T-cell (primary cell): ENCODE measurements around the gene STXBP6. TPM values are rescaled to one million over a fixed set of nuclear protein-coding genes. Genes with fewer than 3 reads are reported as not detected.

ENCODE experiments used
- ATAC-seq, 4 experiments: fragments of 200-7000 bp in 3 of 4; fragments of 150-1000 bp in 1 of 4; cut with Tn5 transposase; replicated peaks in 1 of 4; 1 replicate in 3 of 4; 2 replicates in 1 of 4; pipeline ENCODE4 v1.10.0; 2021; ENCODE audit warnings: moderate library complexity in 3 of 4, mild to moderate bottlenecking in 2 of 4, moderate number of reproducible peaks in 1 of 4
- CTCF ChIA-PET, 2 donors: fragments of 300-600 bp; sonication (Branson Sonifier 250); formaldehyde crosslinking; loops; one replicate each; lab custom pipeline; 2022; ENCODE audit warnings: antibody characterized with exemption in 2 of 2; lab: Charles Lee
- POLR2A ChIA-PET, 2 donors: fragments of 300-600 bp; sonication (Branson Sonifier 250); formaldehyde crosslinking; loops; one replicate each; lab custom pipeline; 2022; ENCODE audit warnings: antibody characterized with exemption in 2 of 2; lab: Charles Lee
- DNase-seq, 35 experiments: peaks; one replicate each; pipeline versions ENCODE4 v3.0.0 to v3.0.0-alpha.2; 2013 to 2023
- H3K27ac ChIP-seq: one replicate; pipeline ENCODE4 v1.5.1; 2013; ENCODE audit warnings: low read length
- H3K27me3 ChIP-seq, 2 experiments: replicated peaks in 1 of 2; 1 replicate in 1 of 2; 2 replicates in 1 of 2; pipeline versions ENCODE4 v1.6.1 to v1.7.0; 2013; ENCODE audit warnings: low read length in 1 of 2, mixed read lengths in 1 of 2; ENCODE audit not compliant: control insufficient read depth in 2 of 2, insufficient read depth in 2 of 2; ENCODE audit errors: extremely low read depth in 1 of 2
- H3K36me3 ChIP-seq, 2 donors: 1 replicate in 1 of 2; 2 replicates in 1 of 2; pipeline versions ENCODE4 v1.6.1 to v1.7.0; 2013; ENCODE audit warnings: low read length in 1 of 2; ENCODE audit not compliant: control insufficient read depth in 2 of 2, insufficient read depth in 1 of 2; ENCODE audit errors: extremely low read depth in 1 of 2
- H3K4me1 ChIP-seq, 2 experiments: 1 replicate in 1 of 2; 2 replicates in 1 of 2; pipeline versions ENCODE4 v1.6.1 to v1.7.0; 2013; ENCODE audit warnings: low read length in 2 of 2, mixed read lengths in 1 of 2; ENCODE audit not compliant: insufficient read depth in 2 of 2, control insufficient read depth in 1 of 2; ENCODE audit errors: extremely low read depth in 1 of 2
- H3K4me3 ChIP-seq, 2 donors: 1 replicate in 1 of 2; 2 replicates in 1 of 2; pipeline versions ENCODE4 v1.5.1 to v1.7.0; 2013; ENCODE audit warnings: mild to moderate bottlenecking in 2 of 2, low read length in 1 of 2, moderate library complexity in 1 of 2; ENCODE audit not compliant: control insufficient read depth in 1 of 2; ENCODE audit errors: extremely low read depth in 1 of 2
- H3K9me3 ChIP-seq: 2 replicates; pipeline ENCODE4 v1.7.0; 2013
- H3K27ac Mint-ChIP-seq, 2 donors: one replicate each; pipeline ENCODE4 v1.8.0; 2020 to 2021; ENCODE audit warnings: mild to moderate bottlenecking in 2 of 2, mixed read lengths in 2 of 2
- H3K27me3 Mint-ChIP-seq, 2 donors: one replicate each; pipeline ENCODE4 v1.8.0; 2021 to 2022; ENCODE audit warnings: mixed read lengths in 2 of 2
- H3K36me3 Mint-ChIP-seq: one replicate; pipeline ENCODE4 v1.8.0; 2021; ENCODE audit warnings: mixed read lengths
- H3K4me1 Mint-ChIP-seq, 3 donors: one replicate each; pipeline ENCODE4 v1.8.0; 2020 to 2022; ENCODE audit warnings: mixed read lengths in 3 of 3, mild to moderate bottlenecking in 1 of 3
- H3K4me3 Mint-ChIP-seq, 3 donors: one replicate each; pipeline ENCODE4 v1.8.0; 2020 to 2022; ENCODE audit warnings: mild to moderate bottlenecking in 3 of 3, mixed read lengths in 3 of 3, moderate library complexity in 3 of 3
- H3K9me3 Mint-ChIP-seq, 3 donors: one replicate each; pipeline ENCODE4 v1.8.0; 2020 to 2022; ENCODE audit warnings: mixed read lengths in 3 of 3
- WGBS: methylation state at CpG from one replicate; pipeline ENCODE4 v1.1.5; 2013; ENCODE audit warnings: missing lambda C conversion rate; ENCODE audit not compliant: insufficient coverage; 5-methylcytosine and 5-hydroxymethylcytosine counted together
- total RNA-seq, 35 experiments: library from RNA in 6 of 35; stranded (reverse) in 6 of 35; fragments of 120-200 nt in 1 of 35; gene quantifications; one replicate each; pipeline versions ENCODE4 v1.2.1 to v1.2.4 and lab custom pipeline; 2013 to 2026

Gene STXBP6
- total RNA-seq, 5 donors from 2014 or later (not counting 1 experiment from before 2014, with no cell fraction given), result 0.25 TPM; not detected in 4

DNA sequence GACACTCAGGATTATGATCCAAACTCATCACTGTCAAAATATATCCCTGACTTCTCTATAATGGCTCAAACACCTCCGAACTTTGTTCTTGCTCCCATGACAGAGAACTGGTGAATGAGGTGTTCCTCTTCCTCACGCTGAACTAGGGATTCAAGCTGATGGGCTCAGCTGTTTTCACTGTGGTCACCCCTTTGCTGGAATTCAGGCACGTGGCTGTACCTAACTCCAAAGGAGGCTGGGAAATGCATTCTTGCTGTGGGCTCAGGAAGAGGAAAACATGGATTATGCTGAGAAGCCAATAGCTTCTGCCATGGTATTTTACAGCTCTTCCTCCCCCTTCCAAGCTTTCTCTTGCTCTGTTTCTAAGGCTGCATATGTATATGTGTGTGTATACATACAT, 43.9 kb downstream of the STXBP6 start:
- ATAC-seq (no peak), DNase-seq (no peak)
- H3K4me3 Mint-ChIP-seq, result no peak overlapping the region
- H3K4me3 ChIP-seq, result no peak overlapping the region
- H3K27me3 ChIP-seq, result no peaks in the 10 kb centered on the region
- H3K9me3 ChIP-seq, result no peaks in the 10 kb centered on the region
- no peak overlapping the region for H3K27ac Mint-ChIP-seq
- no peaks in the 10 kb centered on the region for H3K4me1 Mint-ChIP-seq
- no peak overlapping the region for H3K27ac ChIP-seq
- no peaks in the 10 kb centered on the region for H3K36me3 Mint-ChIP-seq
- no peaks in the 10 kb centered on the region for H3K4me1 ChIP-seq
- no peaks in the 10 kb centered on the region for H3K36me3 ChIP-seq
- peaks cover 9 to 25% of the 10 kb centered on the region in 2 donors for H3K27me3 Mint-ChIP-seq
- no peaks in the 10 kb centered on the region for H3K9me3 Mint-ChIP-seq
- WGBS, result 65% methylated on average over 3 of the region's 3 CpGs
- POLR2A ChIA-PET, result no interaction called here
- CTCF ChIA-PET, result no interaction called here

DNA sequence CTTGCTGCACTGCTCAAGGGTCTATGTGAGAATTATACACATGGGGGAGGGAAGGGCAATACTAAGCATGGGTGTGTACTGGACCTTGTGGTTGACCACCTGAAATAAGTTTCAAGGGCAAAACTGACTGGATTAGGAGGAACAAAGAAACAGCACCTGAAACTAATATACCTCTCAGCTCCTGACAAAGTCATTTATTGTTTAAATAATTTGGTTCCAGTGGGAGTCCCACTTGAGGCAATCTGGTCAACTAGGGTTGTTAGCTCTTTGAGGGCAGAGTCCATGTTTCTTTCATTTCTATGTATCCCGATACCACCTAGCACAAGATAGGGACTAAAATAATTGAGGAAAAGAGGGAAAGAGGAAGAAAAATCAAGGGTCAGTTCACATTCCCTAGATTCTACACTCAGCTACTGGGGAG, 45.5 kb downstream of the STXBP6 start:
- Histone ChIP-seq H3K36me3 (no peaks in the 10 kb centered on the region), H3K4me3 (no peak overlapping the region), H3K27me3 (no peaks in the 10 kb centered on the region), H3K4me1 (no peaks in the 10 kb centered on the region), H3K9me3 (no peaks in the 10 kb centered on the region), H3K27ac (no peak overlapping the region)
- no peak for DNase-seq
- Mint-ChIP-seq H3K4me3 (no peak overlapping the region), H3K9me3 (no peaks in the 10 kb centered on the region), H3K27ac (no peak overlapping the region), H3K4me1 (no peaks in the 10 kb centered on the region), H3K27me3 (peaks cover 1 to 21% of the 10 kb centered on the region in 2 donors), H3K36me3 (no peaks in the 10 kb centered on the region)
- CTCF ChIA-PET, result no interaction called here
- WGBS, result no CpG with 5 or more reads among the region's 1 CpG
- ATAC-seq, result no peak
- POLR2A ChIA-PET, result no interaction called here

DNA sequence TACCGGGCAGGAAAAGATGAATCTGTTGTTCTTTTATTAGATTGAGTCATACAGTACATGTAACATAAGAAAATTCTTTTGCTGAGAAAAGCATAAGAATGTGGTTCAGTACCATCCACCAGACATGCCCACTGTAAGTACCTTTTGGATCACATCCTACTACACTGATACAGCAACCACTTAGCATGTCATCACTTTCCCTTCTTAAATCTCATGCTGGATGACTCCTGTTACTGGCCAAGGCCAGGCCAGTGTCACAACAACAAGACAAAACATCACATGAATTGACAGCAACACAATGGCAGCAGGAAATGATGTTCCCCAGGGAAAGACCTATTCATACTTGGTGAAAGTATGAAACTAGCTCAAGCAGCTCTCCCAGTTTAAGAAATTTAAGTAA, 46.4 kb downstream of the STXBP6 start:
- H3K36me3 Mint-ChIP-seq, result no peaks in the 10 kb centered on the region
- no peak overlapping the region for H3K27ac Mint-ChIP-seq
- POLR2A ChIA-PET, result no interaction called here

DNA sequence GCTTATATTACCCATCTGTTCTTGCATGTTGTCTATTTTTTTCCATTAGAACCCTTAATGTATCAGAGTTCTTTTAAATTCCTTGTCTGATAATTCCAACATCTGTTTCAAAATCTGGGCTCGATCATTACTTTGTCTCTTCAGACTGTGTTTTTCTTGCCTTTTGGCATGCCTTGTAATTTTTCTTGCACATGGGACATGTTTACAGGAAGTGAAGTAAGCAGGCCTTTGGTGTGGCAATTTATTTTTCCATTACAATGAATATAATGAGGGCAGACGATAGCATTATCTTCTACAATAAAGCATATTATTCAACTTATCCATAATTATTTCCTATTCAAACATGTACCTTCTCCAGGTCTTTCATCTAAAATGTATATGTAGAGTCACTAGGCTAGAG, 48.3 kb downstream of the STXBP6 start:
- no peaks in the 10 kb centered on the region for H3K36me3 Mint-ChIP-seq

More for the DNA sequence above, 46.4 kb downstream of the STXBP6 start:
- Mint-ChIP-seq H3K4me1 (no peaks in the 10 kb centered on the region), H3K4me3 (no peak overlapping the region), H3K27me3 (peaks cover 0 to 19% of the 10 kb centered on the region in 2 donors), H3K9me3 (no peaks in the 10 kb centered on the region)
- H3K36me3 ChIP-seq, result no peaks in the 10 kb centered on the region
- CTCF ChIA-PET, result no interaction called here
- H3K27ac ChIP-seq, result no peak overlapping the region
- ATAC-seq (no peak), DNase-seq (no peak)
- H3K4me1 ChIP-seq, result no peaks in the 10 kb centered on the region
- H3K9me3 ChIP-seq, result no peaks in the 10 kb centered on the region
- H3K27me3 ChIP-seq, result no peaks in the 10 kb centered on the region
- no CpG with 5 or more reads among the region's 1 CpG for WGBS
- H3K4me3 ChIP-seq, result no peak overlapping the region

DNA sequence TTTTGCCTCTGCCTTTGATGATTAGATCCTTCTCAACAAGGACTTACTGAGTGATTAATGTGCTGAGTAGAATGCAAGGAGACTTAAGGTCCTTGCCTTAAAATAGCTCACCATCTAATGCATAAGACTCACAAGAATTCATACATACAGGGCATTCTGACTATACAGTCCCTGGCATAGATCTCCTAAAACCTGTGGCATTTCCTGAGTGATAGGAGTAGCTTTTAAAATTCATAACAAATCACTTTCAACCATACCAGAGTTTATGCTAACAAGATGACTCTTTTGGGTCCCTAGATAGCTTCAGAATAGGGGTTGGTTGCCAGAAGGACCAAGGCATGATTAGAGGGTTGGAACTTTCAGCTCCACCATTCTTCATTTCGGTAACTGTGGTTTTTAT, 48.8 kb downstream of the STXBP6 start:
- Mint-ChIP-seq H3K4me1 (no peaks in the 10 kb centered on the region), H3K9me3 (no peaks in the 10 kb centered on the region), H3K4me3 (no peak overlapping the region), H3K27me3 (peaks cover 2 to 19% of the 10 kb centered on the region in 2 donors), H3K36me3 (no peaks in the 10 kb centered on the region), H3K27ac (no peak overlapping the region)
- Histone ChIP-seq H3K27ac (no peak overlapping the region), H3K4me3 (no peak overlapping the region), H3K9me3 (no peaks in the 10 kb centered on the region), H3K27me3 (no peaks in the 10 kb centered on the region), H3K36me3 (no peaks in the 10 kb centered on the region), H3K4me1 (no peaks in the 10 kb centered on the region)
- WGBS, result no CpG with 5 or more reads among the region's 1 CpG
- ChIA-PET POLR2A (no interaction called here), CTCF (no interaction called here)
- DNase-seq (no peak), ATAC-seq (no peak)

More for the DNA sequence above, 48.3 kb downstream of the STXBP6 start:
- Histone ChIP-seq H3K4me1 (no peaks in the 10 kb centered on the region), H3K9me3 (no peaks in the 10 kb centered on the region), H3K27ac (no peak overlapping the region), H3K4me3 (no peak overlapping the region), H3K36me3 (no peaks in the 10 kb centered on the region), H3K27me3 (no peaks in the 10 kb centered on the region)
- ChIA-PET POLR2A (no interaction called here), CTCF (no interaction called here)
- DNase-seq, result no peak
- WGBS, result no CpG with 5 or more reads among the region's 2 CpGs
- ATAC-seq, result no peak
- H3K4me1 Mint-ChIP-seq, result no peaks in the 10 kb centered on the region
- no peak overlapping the region for H3K4me3 Mint-ChIP-seq
- no peak overlapping the region for H3K27ac Mint-ChIP-seq
- peaks cover 2 to 19% of the 10 kb centered on the region in 2 donors for H3K27me3 Mint-ChIP-seq
- no peaks in the 10 kb centered on the region for H3K9me3 Mint-ChIP-seq

DNA sequence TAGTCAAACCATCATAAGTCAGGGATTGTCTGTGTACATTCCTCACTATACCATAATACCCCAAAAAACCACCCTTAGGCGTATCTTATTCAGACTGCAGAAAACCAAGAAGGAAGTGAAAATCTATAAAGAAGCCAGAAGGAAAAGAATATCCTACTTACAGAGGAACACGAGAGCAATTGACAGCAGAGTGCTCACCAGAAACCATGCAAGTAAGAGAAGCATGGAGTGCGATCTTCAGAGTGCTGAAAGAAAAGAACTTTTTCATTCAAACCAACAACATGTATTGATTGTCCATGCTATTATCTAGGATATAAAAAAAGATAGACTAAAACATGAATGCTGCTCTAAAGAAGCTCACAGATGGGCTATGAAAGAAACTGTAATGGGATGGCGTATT, 50.8 kb downstream of the STXBP6 start:
- Mint-ChIP-seq H3K27ac (no peak overlapping the region), H3K4me1 (no peaks in the 10 kb centered on the region), H3K4me3 (no peak overlapping the region), H3K27me3 (peaks cover 2 to 11% of the 10 kb centered on the region in 2 donors), H3K9me3 (no peaks in the 10 kb centered on the region), H3K36me3 (no peaks in the 10 kb centered on the region)
- H3K27ac ChIP-seq, result no peak overlapping the region
- ATAC-seq, result no peak
- H3K4me1 ChIP-seq, result no peaks in the 10 kb centered on the region
- no peak for DNase-seq
- no peak overlapping the region for H3K4me3 ChIP-seq
- H3K27me3 ChIP-seq, result no peaks in the 10 kb centered on the region
- H3K9me3 ChIP-seq, result no peaks in the 10 kb centered on the region
- POLR2A ChIA-PET, result no interaction called here
- CTCF ChIA-PET, result interaction anchor here in 1 of 2 donors (0.6 kb wide), 1 partner anchor 8 kb away, joined by 3 read pairs; no protein-coding TSS in a partner anchor
- 100% methylated on average over 1 of the region's 4 CpGs for WGBS
- H3K36me3 ChIP-seq, result no peaks in the 10 kb centered on the region
